Smooth muscle cell (in vitro differentiated cells): ENCODE measurements around the gene ARHGAP5. TPM values are rescaled to one million over a fixed set of nuclear protein-coding genes. Genes with fewer than 3 reads are reported as not detected.

Experiments used
- DNase-seq: peaks from one replicate; lab custom pipeline; 2025; ENCODE audit not compliant: unreplicated experiment; lab: John Stamatoyannopoulos, UW
- H2AFZ ChIP-seq: fragments of 200-600 bp; sonication (generic); 2 replicates; pipeline ENCODE4 v1.6.0; 2016; ENCODE audit warnings: antibody characterized with exemption, low read depth, mild to moderate bottlenecking
- H3F3A ChIP-seq: fragments of 200-600 bp; sonication (generic); 2 replicates; pipeline ENCODE4 v1.6.0; 2017; ENCODE audit warnings: antibody characterized with exemption, low read depth
- H3K27ac ChIP-seq: fragments of 200-600 bp; sonication (generic); 2 replicates; pipeline ENCODE4 v1.5.1; 2016; ENCODE audit warnings: low read depth, mild to moderate bottlenecking
- H3K27me3 ChIP-seq: fragments of 200-600 bp; sonication (generic); 2 replicates; pipeline ENCODE4 v1.6.1; 2016; ENCODE audit warnings: low read depth, mild to moderate bottlenecking
- H3K36me3 ChIP-seq: fragments of 200-600 bp; sonication (generic); 2 replicates; pipeline ENCODE4 v1.5.1; 2016; ENCODE audit warnings: low read depth
- H3K4me1 ChIP-seq: fragments of 200-600 bp; sonication (generic); 2 replicates; pipeline ENCODE4 v1.5.1; 2016; ENCODE audit warnings: low read depth
- H3K4me2 ChIP-seq: fragments of 200-600 bp; sonication (generic); 2 replicates; pipeline ENCODE4 v1.6.0; 2016; ENCODE audit warnings: mild to moderate bottlenecking
- H3K4me3 ChIP-seq: fragments of 200-600 bp; sonication (generic); 2 replicates; pipeline ENCODE4 v1.5.1; 2016; ENCODE audit warnings: mild to moderate bottlenecking
- H3K79me2 ChIP-seq: fragments of 200-600 bp; sonication (generic); 2 replicates; pipeline ENCODE4 v1.6.0; 2016; ENCODE audit warnings: low read depth, mild to moderate bottlenecking
- H3K9ac ChIP-seq: fragments of 200-600 bp; sonication (generic); 2 replicates; pipeline ENCODE4 v1.6.0; 2016; ENCODE audit warnings: low read depth
- H3K9me3 ChIP-seq: fragments of 200-600 bp; sonication (generic); replicated peaks from 2 replicates; pipeline ENCODE4 v1.5.1; 2016; ENCODE audit warnings: low read depth
- H4K20me1 ChIP-seq: fragments of 200-600 bp; sonication (generic); 2 replicates; pipeline ENCODE4 v1.6.0; 2016; ENCODE audit warnings: low read depth
- CTCF ChIP-seq: fragments of 200-600 bp; sonication (generic); IDR thresholded peaks from 2 replicates; pipeline ENCODE4 v1.5.1; 2017; ENCODE audit warnings: borderline replicate concordance, mild to moderate bottlenecking, antibody characterized with exemption; ENCODE audit not compliant: insufficient read depth, poor library complexity, severe bottlenecking
- WGBS: methylation state at CpG from one replicate; pipeline ENCODE4 v1.1.7; 2016; ENCODE audit warnings: low lambda C conversion rate; 5-methylcytosine and 5-hydroxymethylcytosine counted together
- polyA plus RNA-seq: library from polyadenylated mRNA; unstranded; fragments of >200 nt; fragmentation: Nextera tagmentation; extraction: Ambion mirVana; gene quantifications from 2 replicates; pipeline ENCODE4 v1.2.1, GENCODE V29; 2016
- total RNA-seq: library from RNA; depleted of rRNA; stranded (reverse); fragments of >200 nt; gene quantifications from 2 replicates; pipeline ENCODE4 v1.2.3, GENCODE V29; 2014

Gene ARHGAP5
- total and polyA plus RNA-seq, 2 experiments from 2014 or later = 24.1 to 217 TPM

GRCh38 chr14:32087173-32087861, 10.2 kb downstream of the ARHGAP5 start:
- Histone ChIP-seq H3K4me1 (peaks cover 40% of the 10 kb centered on the region), H4K20me1 (peaks cover 100% of the 10 kb centered on the region), H3K79me2 (peaks cover 98% of the 10 kb centered on the region), H3K27ac (peak overlapping the region; percentile 41), H3K27me3 (no peaks in the 10 kb centered on the region), H3K36me3 (peaks cover 6% of the 10 kb centered on the region), H3K4me3 (no peak overlapping the region), H3F3A (no peaks in the 10 kb centered on the region), H2AFZ (no peak overlapping the region), H3K9ac (no peak overlapping the region), H3K9me3 (no peaks in the 10 kb centered on the region), H3K4me2 (peak overlapping the region; percentile 48)
- WGBS = 70% methylated on average over 3 of the region's 3 CpGs
- no peak for TF ChIP-seq CTCF
- no peak for DNase-seq

GRCh38 chr14:32087907-32088306, 10.8 kb downstream of the ARHGAP5 start:
- no peak overlapping the region for H3K4me3 ChIP-seq
- no peak overlapping the region for H2AFZ ChIP-seq
- H3K9ac ChIP-seq = no peak overlapping the region
- H3K27me3 ChIP-seq = no peaks in the 10 kb centered on the region
- DNase-seq = no peak
- no peaks in the 10 kb centered on the region for H3K9me3 ChIP-seq
- H3K4me2 ChIP-seq = peak overlapping the region; percentile 10
- WGBS = 94% methylated on average over 2 of the region's 2 CpGs
- H3F3A ChIP-seq = no peaks in the 10 kb centered on the region
- H4K20me1 ChIP-seq = peaks cover 100% of the 10 kb centered on the region
- TF ChIP-seq CTCF = no peak
- H3K27ac ChIP-seq = peak overlapping the region; percentile 12
- H3K36me3 ChIP-seq = peaks cover 12% of the 10 kb centered on the region
- H3K79me2 ChIP-seq = peaks cover 98% of the 10 kb centered on the region
- peaks cover 36% of the 10 kb centered on the region for H3K4me1 ChIP-seq

- no peak for DNase-seq
- no peaks in the 10 kb centered on the region for H3K27me3 ChIP-seq
- no peak overlapping the region for H3K9ac ChIP-seq
- no peaks in the 10 kb centered on the region for H3K9me3 ChIP-seq
- H4K20me1 ChIP-seq = peaks cover 100% of the 10 kb centered on the region
- no peak overlapping the region for H3K4me2 ChIP-seq
- TF ChIP-seq CTCF = no peak
- H3K27ac ChIP-seq = no peak overlapping the region
- no peaks in the 10 kb centered on the region for H3F3A ChIP-seq
- no peak overlapping the region for H3K4me3 ChIP-seq
- H2AFZ ChIP-seq = no peak overlapping the region
- peaks cover 23% of the 10 kb centered on the region for H3K4me1 ChIP-seq
- H3K79me2 ChIP-seq = peaks cover 98% of the 10 kb centered on the region
- H3K36me3 ChIP-seq = peaks cover 22% of the 10 kb centered on the region
- 96% methylated on average over 6 of the region's 6 CpGs for WGBS
Observed at GRCh38 chr14:32090686-32091085, 13.6 kb downstream of the ARHGAP5 start.

- no peak for TF ChIP-seq CTCF
- no peak for DNase-seq
- H3F3A ChIP-seq = peaks cover 8% of the 10 kb centered on the region
- no peak overlapping the region for H3K4me3 ChIP-seq
- no peak overlapping the region for H3K9ac ChIP-seq
- no peak overlapping the region for H3K27ac ChIP-seq
- H3K4me1 ChIP-seq = peaks cover 6% of the 10 kb centered on the region
- peaks cover 100% of the 10 kb centered on the region for H3K79me2 ChIP-seq
- H3K27me3 ChIP-seq = no peaks in the 10 kb centered on the region
- no peaks in the 10 kb centered on the region for H3K9me3 ChIP-seq
- WGBS = 95% methylated on average over 2 of the region's 2 CpGs
- H3K4me2 ChIP-seq = no peak overlapping the region
- H2AFZ ChIP-seq = no peak overlapping the region
- H3K36me3 ChIP-seq = peaks cover 5% of the 10 kb centered on the region
- peaks cover 100% of the 10 kb centered on the region for H4K20me1 ChIP-seq
Observed at GRCh38 chr14:32099473-32099872, 22.4 kb downstream of the ARHGAP5 start.
